Measurements from ENCODE around the gene MYH8.

MYH8 gene

DNA sequence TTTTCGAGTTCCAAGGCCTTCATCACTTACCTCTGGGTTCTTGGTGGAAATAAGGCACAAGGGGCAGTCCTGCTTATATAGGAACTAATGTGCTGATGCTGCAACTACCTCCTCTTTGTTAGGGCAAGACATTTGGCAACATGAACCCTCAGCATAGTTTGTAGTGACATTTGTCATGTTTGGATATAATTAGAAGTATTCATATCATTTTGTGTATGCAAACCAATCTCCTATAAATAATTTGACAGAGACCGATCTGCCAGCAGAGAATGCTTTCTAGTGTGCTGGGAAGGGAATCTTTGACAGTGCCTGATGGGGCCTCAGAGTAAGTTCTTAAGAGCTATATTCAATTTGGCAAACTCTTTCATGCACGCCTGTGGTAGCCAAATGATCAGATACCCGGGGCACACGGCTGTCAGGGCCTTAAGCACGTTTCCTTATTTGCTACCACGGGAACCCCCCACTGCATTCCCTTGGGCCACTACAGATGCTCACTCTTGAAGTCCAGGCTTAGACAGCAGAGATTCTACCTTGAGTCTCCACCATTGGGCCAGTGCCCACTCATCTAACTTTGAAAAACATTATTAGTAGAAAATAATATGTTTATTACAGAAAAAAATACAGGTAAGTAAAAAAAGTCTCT, at the start of gene MYH8:
TSS of gene MYH8 (minus strand) at position 51 of the 643 bp plus-strand sequence. CDS start 1,723 bp downstream, outside the sequence.
- DNase-seq (ENCODE audit: low read depth in 1 of 2, low spot score in 1 of 2) = no peak

DNA sequence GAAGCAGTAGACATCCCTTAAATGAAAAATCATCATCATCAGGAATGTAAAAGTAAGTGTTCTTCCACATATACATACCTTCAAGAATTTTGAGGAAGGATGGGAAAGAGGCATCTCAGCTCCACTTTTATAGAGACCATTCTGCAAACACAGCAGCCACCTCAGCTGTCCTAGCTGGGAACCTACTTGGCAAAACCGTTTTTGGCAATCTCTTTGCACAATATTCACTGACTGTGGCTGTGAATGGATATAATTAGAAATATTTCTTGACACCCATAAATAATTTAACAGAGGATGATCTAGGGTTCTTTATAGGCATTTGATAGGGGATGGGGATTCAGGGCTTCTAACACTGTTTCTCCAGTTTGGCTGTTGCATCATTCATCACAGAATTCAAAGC, 47.7 kb upstream of the MYH8 start, which contains the start of gene MYH4:
TSS of gene MYH4 (minus strand) at position 101 of the 400 bp plus-strand sequence. CDS start 2,814 bp downstream, outside the sequence.
- no peak for DNase-seq (ENCODE audit: low read depth in 1 of 2, low spot score in 1 of 2)

DNA sequence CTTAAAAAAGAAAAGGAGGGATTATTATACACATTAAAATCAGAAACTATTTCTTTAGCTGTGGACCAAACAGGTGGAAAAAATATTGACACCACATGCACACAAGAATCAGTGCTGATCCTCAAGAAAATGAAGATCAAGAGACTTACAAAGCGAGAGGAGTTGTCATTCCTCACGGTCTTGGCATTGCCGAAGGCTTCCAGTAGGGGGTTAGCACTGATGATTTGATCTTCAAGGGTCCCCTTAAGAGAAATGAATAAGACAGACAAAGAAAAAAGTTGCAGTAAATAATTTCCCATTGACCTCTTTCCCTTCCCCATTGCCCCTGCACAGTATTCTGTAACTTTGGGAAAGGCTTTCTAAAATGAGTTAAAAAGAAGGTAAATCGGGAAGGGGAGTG, 41.7 kb upstream of the MYH8 start:
- DNase-seq (ENCODE audit: low read depth in 1 of 2, low spot score in 1 of 2) = no peak

DNA sequence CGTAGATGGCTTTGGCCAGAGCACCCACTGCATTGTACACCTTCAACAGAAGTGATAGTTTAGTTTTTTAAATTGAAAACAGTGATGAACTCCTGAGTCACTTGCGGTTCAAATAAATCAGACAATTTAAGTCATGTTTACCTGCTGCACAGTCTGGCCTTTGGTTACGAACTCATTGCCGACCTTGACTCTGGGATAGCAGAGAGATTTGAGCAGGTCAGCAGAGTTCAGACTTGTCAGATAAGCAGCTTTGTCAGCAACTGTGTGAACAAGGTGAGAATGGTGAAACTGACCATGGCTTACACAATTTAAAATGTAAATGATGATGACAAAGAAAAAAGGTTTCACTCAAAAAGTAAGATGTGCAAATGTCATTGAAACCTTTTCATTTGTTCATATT, 38.3 kb upstream of the MYH8 start:
- no peak for DNase-seq (ENCODE audit: low read depth in 1 of 2, low spot score in 1 of 2)

DNA sequence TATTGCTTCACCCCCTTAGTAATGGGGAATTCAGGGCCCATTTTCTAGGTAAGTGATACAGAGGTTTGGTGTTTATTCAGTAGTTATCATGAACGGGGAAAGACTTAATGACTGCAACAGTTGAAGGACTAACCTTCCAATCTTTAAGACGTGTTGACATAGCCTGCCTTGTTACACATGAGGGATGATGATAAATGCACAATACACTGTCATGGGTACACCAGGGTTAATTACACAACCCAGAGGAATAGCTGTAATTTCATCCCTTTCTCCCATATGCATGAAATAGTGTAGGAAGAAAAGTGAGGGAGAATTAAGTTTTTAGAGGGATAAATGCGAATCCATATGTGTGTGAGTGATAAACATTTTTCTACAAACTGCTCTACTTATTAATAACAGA, 37.0 kb upstream of the MYH8 start:
- no peak for DNase-seq (ENCODE audit: low read depth in 1 of 2, low spot score in 1 of 2)

DNA sequence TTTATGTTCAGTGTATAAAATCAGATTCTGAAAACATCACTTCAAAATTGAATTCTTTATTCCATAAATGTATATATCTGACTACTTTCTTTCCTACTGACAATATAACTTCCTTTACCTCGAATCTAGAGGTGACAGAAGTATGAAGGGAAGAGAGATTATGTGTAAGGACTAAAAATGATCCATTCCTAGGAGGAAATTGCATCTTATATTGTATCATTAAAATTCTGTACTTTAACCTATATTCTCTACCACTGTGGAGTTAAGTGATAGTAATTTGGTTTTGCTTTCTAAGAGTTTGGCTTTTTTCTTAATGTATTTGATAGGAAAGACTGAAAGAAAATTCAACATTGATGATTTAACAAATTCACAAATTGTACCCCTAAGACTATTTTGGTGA, 36.2 kb upstream of the MYH8 start:
- no peak for DNase-seq (ENCODE audit: low read depth in 1 of 2, low spot score in 1 of 2)

DNA sequence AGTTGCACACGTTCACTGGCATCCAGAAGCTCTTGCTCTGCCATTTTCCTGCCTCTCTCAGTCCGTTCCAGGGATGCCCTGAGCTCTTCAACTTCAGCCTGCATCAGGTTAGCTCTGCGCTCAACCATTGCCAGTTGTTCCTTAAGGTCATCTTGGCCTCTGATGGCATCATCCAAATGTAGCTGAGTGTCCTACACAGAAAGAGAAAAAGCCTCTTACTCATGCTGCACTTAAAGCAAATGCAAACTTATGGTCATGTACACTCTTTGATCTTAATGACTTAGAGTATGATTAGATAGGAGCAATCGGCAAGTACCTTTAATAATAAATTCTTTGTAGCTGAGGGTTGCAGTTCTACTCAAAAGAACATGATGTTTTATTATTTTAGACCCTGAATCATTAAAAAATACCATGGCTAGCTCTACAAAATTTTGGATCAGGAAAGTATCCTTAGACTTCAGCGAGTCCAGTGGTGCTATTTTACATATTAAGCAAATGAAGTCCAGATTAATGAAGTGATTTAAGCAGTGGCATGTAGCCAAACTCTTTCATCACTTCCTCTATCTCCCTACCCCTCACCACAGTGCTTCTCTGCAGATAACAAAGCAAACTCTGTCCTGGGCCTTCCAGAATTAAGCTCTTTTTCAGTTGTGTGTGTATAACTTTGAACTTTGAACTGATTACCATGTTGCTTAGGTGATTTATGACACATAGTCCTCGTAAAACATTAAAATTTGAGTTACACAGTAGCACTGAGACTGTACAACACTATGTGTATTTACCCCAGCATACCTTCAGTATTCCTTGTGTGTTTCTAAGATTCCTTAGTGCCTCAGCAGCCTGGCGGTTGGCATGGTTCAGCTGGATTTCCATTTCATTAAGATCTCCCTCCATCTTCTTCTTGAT, 25.5 kb upstream of the MYH8 start:
- DNase-seq (ENCODE audit: low read depth in 1 of 2, low spot score in 1 of 2) = no peak

DNA sequence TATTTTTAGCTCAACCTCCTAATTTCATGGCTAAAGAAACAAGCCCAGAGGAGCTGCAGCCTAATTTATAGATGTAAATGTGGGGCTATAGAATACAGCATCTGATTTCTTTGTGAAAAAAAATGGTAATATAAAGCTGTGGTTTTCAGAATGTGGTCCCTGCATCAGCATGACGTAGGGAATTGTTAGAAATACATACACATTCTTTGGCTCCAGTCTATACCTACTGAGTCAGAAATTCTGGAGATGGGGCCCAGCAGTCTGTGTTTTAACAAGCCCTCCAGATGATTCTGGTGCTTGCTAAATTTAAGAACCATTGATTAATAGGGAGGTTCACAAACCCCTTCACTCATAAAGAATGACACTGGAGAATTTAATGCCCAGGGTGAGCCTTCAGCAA, 18.1 kb upstream of the MYH8 start:
- no peak for DNase-seq (ENCODE audit: low read depth in 1 of 2, low spot score in 1 of 2)

DNA sequence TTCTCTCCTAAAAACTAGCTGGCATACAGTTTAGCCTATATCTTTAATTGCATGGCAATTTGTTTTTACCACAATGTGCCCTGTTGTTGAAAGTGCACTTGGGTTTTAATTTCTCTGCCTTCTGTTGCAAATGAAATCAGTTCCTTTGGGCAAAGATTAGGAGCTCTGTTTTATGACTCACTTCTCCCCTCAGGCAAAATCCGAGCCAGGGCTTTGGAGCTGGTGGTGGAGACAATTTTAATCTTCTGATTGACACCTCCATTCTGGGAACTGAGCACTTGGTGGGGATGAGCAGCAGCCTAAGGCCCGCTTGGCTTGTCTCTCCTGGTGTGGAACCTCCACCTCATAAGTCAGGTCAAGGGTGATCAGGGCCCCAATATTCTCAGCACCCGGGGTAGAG, 13.3 kb upstream of the MYH8 start:
- DNase-seq (ENCODE audit: low read depth in 1 of 2, low spot score in 1 of 2) = no peak

DNA sequence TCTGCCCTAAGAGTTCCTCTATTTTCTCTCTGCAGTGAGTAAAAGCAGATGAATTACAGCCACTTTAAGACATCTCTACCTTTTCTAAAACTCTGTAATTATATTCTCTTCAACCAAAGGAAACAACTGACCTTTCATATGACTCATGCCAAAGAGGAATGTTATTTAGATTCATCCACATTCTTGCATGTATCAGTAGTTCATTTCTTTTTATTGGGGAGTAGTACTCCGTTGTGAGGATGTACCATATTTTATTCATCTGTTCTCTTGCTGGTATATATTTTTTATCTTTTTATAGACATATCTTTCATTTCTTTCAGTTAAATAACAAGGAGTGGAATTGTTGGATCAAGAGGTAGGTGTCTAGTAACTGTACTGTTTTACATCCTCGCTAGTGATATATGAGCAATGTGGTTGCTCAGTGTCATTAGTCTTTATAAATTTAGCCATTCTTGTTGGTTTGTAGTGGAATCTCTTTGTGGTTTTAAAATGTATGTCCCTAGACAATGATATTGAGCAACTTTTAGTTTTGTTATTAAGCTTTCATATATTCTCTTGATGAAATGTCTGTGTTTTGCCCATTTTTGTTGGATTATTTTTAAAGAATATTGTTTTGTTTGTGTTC, 7.8 kb upstream of the MYH8 start:
- no peak for DNase-seq (ENCODE audit: low read depth in 1 of 2, low spot score in 1 of 2)

DNA sequence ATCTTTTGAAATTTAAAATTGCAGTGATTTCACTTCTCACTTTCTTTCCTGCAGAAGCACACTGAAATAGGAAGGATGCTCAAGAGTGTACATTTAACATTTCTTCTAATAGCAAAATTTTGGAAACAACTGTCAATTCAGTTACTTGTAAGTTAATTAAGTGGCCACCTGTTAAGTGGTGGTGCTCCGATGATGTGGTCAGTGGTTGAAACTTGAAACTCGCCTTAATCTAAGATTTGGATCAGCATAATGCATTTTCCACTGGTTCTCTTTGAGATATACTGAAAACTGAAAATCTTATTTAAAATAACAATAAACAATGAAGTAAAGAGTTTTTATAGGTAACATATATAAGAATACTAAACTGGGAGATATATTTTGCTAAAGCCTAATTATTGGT, 7.0 kb upstream of the MYH8 start:
- no peak for DNase-seq (ENCODE audit: low read depth in 1 of 2, low spot score in 1 of 2)

DNA sequence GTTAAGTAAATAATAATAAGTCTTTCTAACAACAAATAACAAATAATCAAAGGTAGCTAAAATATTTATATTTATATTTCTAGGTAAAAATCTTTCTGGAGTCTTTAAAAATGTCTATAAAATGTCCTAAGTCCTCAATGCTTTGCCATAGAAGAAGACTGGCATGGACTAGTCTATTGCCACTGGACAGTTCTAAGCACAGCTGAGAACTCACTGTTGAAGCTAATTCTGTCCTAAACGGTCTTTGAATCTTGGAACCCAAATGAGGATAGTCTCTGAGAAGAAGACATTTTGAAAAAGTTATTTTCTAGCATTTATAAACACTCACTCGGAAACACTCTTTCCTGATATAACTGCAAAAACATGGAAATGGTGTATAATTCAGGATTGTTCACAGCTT, 539 bp downstream of the MYH8 start:
- DNase-seq (ENCODE audit: low read depth in 1 of 2, low spot score in 1 of 2) = no peak

DNA sequence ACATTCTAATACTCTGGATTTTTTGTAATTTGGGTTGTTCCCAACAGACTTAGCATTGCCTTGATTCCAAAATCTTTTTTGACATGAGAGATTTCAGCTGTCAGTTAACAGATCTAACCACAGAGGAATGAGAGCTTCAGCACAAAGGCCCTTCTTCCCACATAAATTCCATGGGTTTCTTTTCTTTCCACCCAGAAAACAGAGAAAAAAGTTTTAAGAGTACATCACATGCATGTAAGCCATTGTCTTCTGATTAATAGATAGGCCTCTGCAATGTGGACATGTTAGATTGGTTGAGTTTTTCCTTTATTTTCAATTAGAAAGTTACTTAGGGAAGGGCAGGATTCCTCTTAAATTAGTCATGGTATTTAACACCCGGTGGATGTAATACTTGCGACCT, 939 bp downstream of the MYH8 start:
- DNase-seq (ENCODE audit: low read depth in 1 of 2, low spot score in 1 of 2) = no peak

DNA sequence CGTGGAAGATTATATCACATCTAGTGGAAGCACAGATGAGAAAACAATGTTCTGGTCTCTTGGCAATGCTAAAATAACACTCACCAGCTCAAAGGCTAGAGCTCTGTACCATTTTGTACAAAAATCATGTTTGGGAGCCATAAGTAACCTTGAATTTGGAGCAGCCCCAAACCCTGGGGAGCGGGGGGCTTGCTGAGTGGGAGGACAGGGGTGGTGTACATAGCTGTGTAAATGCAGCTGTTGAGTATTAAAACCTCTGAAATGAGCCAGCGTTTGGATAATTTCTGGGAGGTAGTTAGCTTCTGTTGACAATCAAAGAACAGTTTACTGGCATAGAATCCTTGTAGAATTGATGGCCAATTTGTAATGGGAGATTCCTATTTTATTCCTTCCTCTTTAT, 4.3 kb downstream of the MYH8 start:
- no peak for DNase-seq (ENCODE audit: low read depth in 1 of 2, low spot score in 1 of 2)

DNA sequence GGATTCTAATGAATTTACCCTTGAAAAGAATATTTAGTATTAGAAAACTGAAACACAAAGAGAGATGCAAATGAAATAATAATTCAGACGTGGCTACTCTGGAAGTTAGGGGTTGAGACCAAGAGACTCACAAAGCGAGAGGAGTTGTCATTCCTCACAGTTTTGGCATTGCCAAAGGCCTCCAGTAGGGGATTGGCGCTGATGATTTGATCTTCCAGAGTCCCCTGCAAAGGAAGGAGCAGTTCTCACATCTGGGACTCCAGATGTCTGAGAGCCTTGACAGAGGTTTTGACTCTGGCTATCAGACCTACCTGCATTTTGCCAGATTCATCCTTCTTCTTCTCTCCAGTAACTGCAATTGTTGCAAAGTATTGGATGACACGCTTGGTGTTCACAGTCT, 6.6 kb downstream of the MYH8 start:
- no peak for DNase-seq (ENCODE audit: low read depth in 1 of 2, low spot score in 1 of 2)

DNA sequence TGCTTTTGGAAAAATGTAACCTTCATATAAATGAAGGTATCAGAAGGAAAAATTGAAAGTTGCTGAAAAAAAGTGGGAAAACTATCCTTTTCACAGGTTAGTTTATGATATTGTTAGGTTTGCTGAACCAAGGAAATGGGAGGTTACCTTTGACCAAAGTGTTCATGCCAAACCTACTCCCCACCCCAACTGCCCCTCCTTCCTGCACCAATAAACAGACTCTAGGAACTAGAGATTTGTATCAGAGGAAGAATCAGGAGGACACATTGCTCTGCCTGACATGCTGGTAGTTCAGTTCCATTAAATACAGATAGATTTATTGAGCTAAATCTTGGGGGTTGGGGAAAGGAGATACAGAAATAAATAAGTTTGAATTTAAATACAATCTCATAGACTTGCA, 18.2 kb downstream of the MYH8 start:
- DNase-seq (ENCODE audit: low read depth in 1 of 2, low spot score in 1 of 2) = no peak

DNA sequence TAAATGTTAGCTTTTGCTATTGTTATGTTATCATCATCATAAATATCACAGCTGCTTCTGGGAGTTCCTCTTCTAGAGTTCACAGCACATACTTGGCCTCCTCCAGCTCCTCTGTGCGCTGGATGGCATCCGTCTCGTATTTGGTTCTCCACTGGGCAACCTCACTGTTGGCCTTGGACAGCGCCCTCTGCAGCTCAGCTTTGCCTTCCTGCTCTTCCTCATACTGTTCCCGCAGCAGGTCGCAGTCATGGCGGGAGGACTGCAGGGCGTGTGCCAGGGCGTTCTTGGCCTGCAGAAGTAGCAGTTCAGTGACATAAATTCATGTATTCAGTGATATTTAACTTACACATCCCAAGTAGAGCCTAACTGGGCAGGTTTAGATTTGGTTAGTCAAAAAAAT, 23.4 kb downstream of the MYH8 start:
- DNase-seq (ENCODE audit: low read depth in 1 of 2, low spot score in 1 of 2) = no peak

DNA sequence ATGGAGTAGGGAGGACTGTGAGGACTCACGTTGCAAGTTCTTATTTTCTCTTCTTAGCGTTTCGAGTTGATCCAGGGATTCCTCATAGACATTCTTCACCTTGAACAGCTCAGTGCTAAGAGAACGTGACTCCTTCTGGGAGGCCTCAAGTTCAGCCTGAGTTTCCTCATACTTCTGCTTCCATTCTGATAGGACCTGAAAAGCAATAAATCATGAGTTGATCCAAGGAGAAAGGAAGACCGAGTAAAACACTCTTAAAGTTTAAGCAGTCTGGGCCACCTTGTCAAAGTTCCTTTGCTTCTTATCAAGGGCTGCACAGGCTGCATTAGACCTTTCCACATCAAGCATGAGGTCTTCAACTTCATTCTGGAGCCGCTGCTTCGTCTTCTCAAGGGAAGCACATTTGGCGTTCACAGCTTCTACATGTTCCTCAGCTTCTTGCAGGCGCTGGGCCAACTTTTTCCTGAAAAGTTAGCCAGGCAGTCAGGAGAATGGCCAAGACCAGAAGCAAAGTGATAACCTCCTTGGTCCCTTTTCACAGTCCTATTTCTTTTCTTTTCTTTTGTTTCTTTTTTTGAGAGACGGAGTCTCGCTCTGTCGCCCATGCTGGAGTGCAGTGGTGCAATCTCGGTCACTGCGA, 25.1 kb downstream of the MYH8 start:
- DNase-seq (ENCODE audit: low read depth in 1 of 2, low spot score in 1 of 2) = no peak

DNA sequence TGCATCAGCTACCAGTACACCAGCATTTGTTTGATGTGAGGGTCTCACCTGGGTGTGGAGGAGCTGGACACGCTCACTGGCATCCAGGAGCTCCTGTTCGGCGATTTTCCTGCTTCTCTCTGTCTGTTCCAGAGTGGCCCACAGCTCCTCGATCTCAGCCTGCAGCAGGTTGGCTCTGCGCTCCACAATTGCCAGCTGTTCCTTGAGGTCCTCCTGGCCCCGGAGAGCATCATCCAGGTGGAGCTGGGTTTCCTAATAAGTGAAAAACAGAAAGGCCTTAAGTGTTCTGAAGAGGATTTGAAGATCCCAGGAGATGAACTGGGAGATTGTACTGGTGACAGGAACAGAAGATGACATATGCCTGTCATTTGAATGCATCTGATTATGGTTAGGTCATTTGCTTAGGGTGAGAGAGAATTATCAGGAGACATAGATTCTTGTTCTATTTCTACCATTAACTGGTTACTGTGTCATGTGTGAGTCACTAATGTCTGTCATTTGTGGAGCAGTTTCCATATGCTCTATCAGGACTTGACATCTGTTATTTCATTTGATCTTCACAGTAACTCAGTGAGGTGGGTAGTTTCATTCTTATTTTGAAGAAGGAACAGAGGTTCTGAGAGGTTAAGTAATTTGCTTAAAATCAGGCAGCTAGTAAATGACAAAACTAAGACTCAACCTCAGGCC, 27.4 kb downstream of the MYH8 start:
- DNase-seq (ENCODE audit: low read depth in 1 of 2, low spot score in 1 of 2) = no peak

DNA sequence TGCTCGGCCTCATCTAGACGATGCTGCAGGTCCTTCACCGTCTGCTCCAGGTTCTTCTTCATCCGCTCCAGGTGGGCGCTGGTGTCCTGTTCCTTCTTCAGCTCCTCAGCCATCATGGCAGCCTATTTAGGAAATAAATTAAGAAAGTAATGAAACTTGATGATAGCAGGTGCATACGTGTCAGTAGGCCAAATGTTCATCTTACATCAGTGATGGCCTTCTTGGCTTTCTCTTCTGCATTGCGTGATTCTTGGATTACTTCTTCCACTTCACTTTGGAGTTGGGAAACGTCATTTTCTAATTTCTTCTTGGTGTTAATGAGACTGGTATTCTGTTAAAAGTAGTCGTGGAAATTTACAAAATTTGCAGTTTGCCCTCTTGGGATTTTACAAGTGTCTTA, 28.9 kb downstream of the MYH8 start:
- DNase-seq (ENCODE audit: low read depth in 1 of 2, low spot score in 1 of 2) = no peak

DNA sequence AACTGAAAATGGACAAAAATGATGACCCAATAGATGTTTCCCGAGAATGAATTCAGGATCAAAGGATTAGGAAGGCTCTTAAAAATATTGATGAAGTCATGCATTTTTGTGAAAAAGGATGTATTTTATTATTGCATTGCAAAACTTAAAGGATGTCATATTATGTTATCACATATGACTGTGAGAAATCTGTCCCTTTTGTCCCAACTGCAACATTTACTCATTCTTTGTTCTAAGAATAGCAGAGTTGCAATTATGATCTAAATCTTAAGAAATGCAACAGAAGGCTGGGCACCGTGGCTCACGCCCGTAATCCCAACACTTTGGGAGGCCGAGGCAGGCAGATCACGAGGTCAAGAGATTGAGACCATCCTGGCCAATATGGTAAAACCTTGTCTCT, 35.9 kb downstream of the MYH8 start:
- DNase-seq (ENCODE audit: low read depth in 1 of 2, low spot score in 1 of 2) = no peak
